Fibroblast of lung (primary cell): ENCODE measurements around the gene RPL36AL. TPM values are rescaled to one million over a fixed set of nuclear protein-coding genes. Genes with fewer than 3 reads are reported as not detected.

Experiments
- DNase-seq, 2 donors: peaks; one replicate each; pipeline versions ENCODE4 v3.0.0 to v3.0.0-alpha.2; 2010; ENCODE audit warnings: low read depth in 2 of 2
- H2AFZ ChIP-seq: 2 replicates; pipeline ENCODE4 v1.5.1; 2012; ENCODE audit warnings: low read length, control low read depth, inconsistent platforms
- H3K27ac ChIP-seq: 2 replicates; pipeline ENCODE4 v1.5.1; 2011; ENCODE audit warnings: low read length, control low read depth; ENCODE audit not compliant: insufficient read depth
- H3K27me3 ChIP-seq: 2 replicates; pipeline ENCODE4 v1.5.1; 2011; ENCODE audit warnings: mild to moderate bottlenecking, low read length; ENCODE audit not compliant: control insufficient read depth, insufficient read depth
- H3K36me3 ChIP-seq: 2 replicates; pipeline ENCODE4 v1.5.1; 2011; ENCODE audit warnings: low read length; ENCODE audit not compliant: control insufficient read depth, insufficient read depth
- H3K4me1 ChIP-seq: 2 replicates; pipeline ENCODE4 v1.5.1; 2011; ENCODE audit warnings: low read length; ENCODE audit not compliant: control insufficient read depth, insufficient read depth; ENCODE audit errors: extremely low read depth
- H3K4me2 ChIP-seq: 2 replicates; pipeline ENCODE4 v1.5.1; 2011; ENCODE audit warnings: low read length, control low read depth; ENCODE audit not compliant: insufficient read depth; ENCODE audit errors: extremely low read depth
- H3K4me3 ChIP-seq, 4 experiments: fragments of 200-600 bp in 1 of 4; sonication (generic) in 1 of 4; replicated peaks in 1 of 4; 2 replicates each; pipeline ENCODE4 v1.5.1; 2011 to 2016; ENCODE audit warnings: low read length in 4 of 4, low read depth in 3 of 4, mild to moderate bottlenecking in 3 of 4, control low read depth in 2 of 4, inconsistent platforms in 1 of 4, mixed read lengths in 1 of 4; ENCODE audit not compliant: insufficient read depth in 1 of 4; ENCODE audit errors: control extremely low read depth in 1 of 4
- H3K79me2 ChIP-seq: 2 replicates; pipeline ENCODE4 v1.5.1; 2012; ENCODE audit warnings: mild to moderate bottlenecking, low read length, inconsistent platforms; ENCODE audit not compliant: control insufficient read depth, insufficient read depth
- H3K9ac ChIP-seq: 2 replicates; pipeline ENCODE4 v1.5.1; 2011; ENCODE audit warnings: mild to moderate bottlenecking, low read length, control low read depth; ENCODE audit not compliant: insufficient read depth
- H3K9me3 ChIP-seq: 2 replicates; pipeline ENCODE4 v1.5.1; 2012; ENCODE audit warnings: low read depth, low read length; ENCODE audit not compliant: control insufficient read depth, insufficient read depth
- H4K20me1 ChIP-seq: 2 replicates; pipeline ENCODE4 v1.5.1; 2011; ENCODE audit warnings: low read length; ENCODE audit not compliant: control insufficient read depth, insufficient read depth; ENCODE audit errors: extremely low read depth
- CTCF ChIP-seq, 2 donors: IDR thresholded peaks in 1 of 2; conservative IDR thresholded peaks in 1 of 2; 1 replicate in 1 of 2; 2 replicates in 1 of 2; pipeline ENCODE4 v1.5.1; 2011 to 2012; ENCODE audit warnings: low read length in 2 of 2, control low read depth in 1 of 2, inconsistent platforms in 1 of 2, low read depth in 1 of 2, mild to moderate bottlenecking in 1 of 2
- EZH2 ChIP-seq: IDR thresholded peaks from 2 replicates; pipeline ENCODE4 v1.5.1; 2012; ENCODE audit warnings: low read length, control low read depth, mild to moderate bottlenecking; ENCODE audit errors: missing control alignments
- polyA plus RNA-seq, 2 donors: library from polyadenylated mRNA; depleted of rRNA in 1 of 2; stranded (reverse) in 1 of 2; unstranded in 1 of 2; fragments of >200 nt; gene quantifications; 2 replicates each; pipeline ENCODE4 v1.2.1, GENCODE V29; 2011 to 2012; ENCODE audit warnings: missing spikeins in 1 of 2
- total RNA-seq: library from RNA; depleted of rRNA; stranded (reverse); fragments of >200 nt; gene quantifications from 2 replicates; pipeline ENCODE4 v1.2.1, GENCODE V29; 2014

Gene RPL36AL
- total and polyA plus RNA-seq, 2 donors (not counting 1 experiment from before 2014, with no cell fraction given), result 281 to 383 TPM

GRCh38 chr14:49574038-49574437 lies 46.4 kb downstream of the RPL36AL start:
- Histone ChIP-seq H3K9ac (no peak overlapping the region), H3K79me2 (no peaks in the 10 kb centered on the region), H3K4me1 (no peaks in the 10 kb centered on the region), H3K36me3 (peaks cover 2% of the 10 kb centered on the region), H3K9me3 (no peaks in the 10 kb centered on the region), H3K4me2 (no peak overlapping the region), H3K27me3 (no peaks in the 10 kb centered on the region), H3K27ac (no peak overlapping the region), H3K4me3 (no peak overlapping the region), H4K20me1 (no peaks in the 10 kb centered on the region), H2AFZ (no peak overlapping the region)
- TF ChIP-seq CTCF (conservative IDR thresholded peaks at IDR 0.05 in 1 of 2, IDR thresholded peaks at IDR 0.05 in 1 of 2; ENCODE audit: low read depth in 1 of 2, low read length in 2 of 2) (no peak), EZH2 (no peak)
- no peak for DNase-seq

GRCh38 chr14:49569281-49569680 lies 51.1 kb downstream of the RPL36AL start:
- no peaks in the 10 kb centered on the region for H3K36me3 ChIP-seq

More at GRCh38 chr14:49569281-49569680, 51.1 kb downstream of the RPL36AL start:
- H3K79me2 ChIP-seq, result no peaks in the 10 kb centered on the region
- no peaks in the 10 kb centered on the region for H4K20me1 ChIP-seq
- TF ChIP-seq CTCF (conservative IDR thresholded peaks at IDR 0.05 in 1 of 2, IDR thresholded peaks at IDR 0.05 in 1 of 2; ENCODE audit: low read depth in 1 of 2, low read length in 2 of 2) (no peak), EZH2 (no peak)
- H2AFZ ChIP-seq, result no peak overlapping the region
- no peaks in the 10 kb centered on the region for H3K9me3 ChIP-seq
- H3K9ac ChIP-seq, result no peak overlapping the region
- H3K27me3 ChIP-seq, result no peaks in the 10 kb centered on the region
- no peak overlapping the region for H3K27ac ChIP-seq
- H3K4me3 ChIP-seq, result no peak overlapping the region
- no peaks in the 10 kb centered on the region for H3K4me1 ChIP-seq
- DNase-seq, result no peak
- no peak overlapping the region for H3K4me2 ChIP-seq

Other genes starting within 250 kb of the RPL36AL start
- 1,182 and 1,369 TPM in 2 replicates for gene RPS29, start 34.2 kb downstream of the RPL36AL start, total RNA-seq
- gene RPS29, start 34.2 kb downstream of the RPL36AL start, polyA plus RNA-seq, result 6,852 and 7,256 TPM in 2 replicates
- 9.5 and 10.7 TPM in 2 replicates for gene LRR1, start 21.7 kb downstream of the RPL36AL start, total RNA-seq
- 10.9 and 26.0 TPM in 2 replicates for gene LRR1, start 21.7 kb downstream of the RPL36AL start, polyA plus RNA-seq
- 50.3 and 60.4 TPM in 2 replicates for gene MGAT2, start 173 bp upstream of the RPL36AL start, total RNA-seq
- gene MGAT2, start 173 bp upstream of the RPL36AL start, polyA plus RNA-seq, result 55.7 and 64.5 TPM in 2 replicates
- gene DNAAF2, start 14.6 kb upstream of the RPL36AL start, total RNA-seq, result 9.1 and 10.3 TPM in 2 replicates
- 6.1 and 6.5 TPM in 2 replicates for gene DNAAF2, start 14.6 kb upstream of the RPL36AL start, polyA plus RNA-seq
- gene POLE2, start 67.6 kb upstream of the RPL36AL start, total RNA-seq, result 3.1 and 4.5 TPM in 2 replicates
- 8.7 and 18.6 TPM in 2 replicates for gene POLE2, start 67.6 kb upstream of the RPL36AL start, polyA plus RNA-seq
- 5.4 and 5.8 TPM in 2 replicates for gene KLHDC1, start 72.5 kb upstream of the RPL36AL start, total RNA-seq
- 0.51 and 0.85 TPM in 2 replicates for gene KLHDC1, start 72.5 kb upstream of the RPL36AL start, polyA plus RNA-seq
- gene KLHDC2, start 147.5 kb upstream of the RPL36AL start, total RNA-seq, result 125 and 135 TPM in 2 replicates
- gene KLHDC2, start 147.5 kb upstream of the RPL36AL start, polyA plus RNA-seq, result 40.5 and 59.1 TPM in 2 replicates
- 61.4 and 68.9 TPM in 2 replicates for gene NEMF, start 232.2 kb upstream of the RPL36AL start, total RNA-seq
- gene NEMF, start 232.2 kb upstream of the RPL36AL start, polyA plus RNA-seq, result 39.5 TPM in 2 replicates